SW480 (cell line): ENCODE data around the gene CNTNAP2.
A peak's percentile ranks its signal among the peaks of the same experiment; 100 is the strongest.

Experiments used
- DNase-seq: peaks from one replicate; pipeline ENCODE4 v3.0.0-alpha.2; 2016; ENCODE audit warnings: low spot score

The CNTNAP2 gene

GRCh38 chr7:146690987-146691386, 574.4 kb downstream of the CNTNAP2 start:
- DNase-seq: no peak

GRCh38 chr7:146698995-146699610, 582.5 kb downstream of the CNTNAP2 start:
- no peak for DNase-seq

GRCh38 chr7:146700015-146700560, 583.5 kb downstream of the CNTNAP2 start:
- peak; percentile 1 for DNase-seq

GRCh38 chr7:146701166-146701565, 584.6 kb downstream of the CNTNAP2 start:
- DNase-seq: no peak

GRCh38 chr7:146702898-146703297, 586.3 kb downstream of the CNTNAP2 start:
- DNase-seq: no peak

GRCh38 chr7:146709451-146710027, 592.9 kb downstream of the CNTNAP2 start:
- no peak for DNase-seq

GRCh38 chr7:146713205-146713604, 596.6 kb downstream of the CNTNAP2 start:
- DNase-seq: no peak

GRCh38 chr7:146713934-146714333, 597.3 kb downstream of the CNTNAP2 start:
- DNase-seq: no peak

GRCh38 chr7:146720195-146720594, 603.6 kb downstream of the CNTNAP2 start:
- no peak for DNase-seq

GRCh38 chr7:146722986-146723385, 606.4 kb downstream of the CNTNAP2 start:
- no peak for DNase-seq

GRCh38 chr7:146725520-146725919, 608.9 kb downstream of the CNTNAP2 start:
- DNase-seq: no peak

- DNase-seq: no peak
Observed at GRCh38 chr7:146728141-146728540, 611.5 kb downstream of the CNTNAP2 start.

- no peak for DNase-seq
Observed at GRCh38 chr7:146728611-146729010, 612.0 kb downstream of the CNTNAP2 start.

- DNase-seq: no peak
Observed at GRCh38 chr7:146731185-146731584, 614.6 kb downstream of the CNTNAP2 start.

- no peak for DNase-seq
Observed at GRCh38 chr7:146735992-146736391, 619.4 kb downstream of the CNTNAP2 start.

- DNase-seq: peak; percentile 4
Observed at GRCh38 chr7:146736446-146737190, 620.0 kb downstream of the CNTNAP2 start.

GRCh38 chr7:146740039-146740438, 623.4 kb downstream of the CNTNAP2 start:
- DNase-seq: no peak

- no peak for DNase-seq
Observed at GRCh38 chr7:146741911-146742310, 625.3 kb downstream of the CNTNAP2 start.

- no peak for DNase-seq
Observed at GRCh38 chr7:146754385-146754784, 637.8 kb downstream of the CNTNAP2 start.

- no peak for DNase-seq
Observed at GRCh38 chr7:146755585-146755984, 639.0 kb downstream of the CNTNAP2 start.

GRCh38 chr7:146764458-146764857, 647.9 kb downstream of the CNTNAP2 start:
- DNase-seq: no peak

GRCh38 chr7:146768957-146769356, 652.4 kb downstream of the CNTNAP2 start:
- DNase-seq: no peak

GRCh38 chr7:146772601-146773000, 656.0 kb downstream of the CNTNAP2 start:
- DNase-seq: no peak
